Hepatocyte (in vitro differentiated cells): ENCODE data around the gene REX1BD. TPM values are rescaled to one million over a fixed set of nuclear protein-coding genes. Genes with fewer than 3 reads are reported as not detected.

ENCODE experiments used
- DNase-seq: peaks from one replicate; pipeline ENCODE4 v3.0.0-alpha.2; 2016; ENCODE audit warnings: low spot score
- H2AFZ ChIP-seq: fragments of 200-600 bp; sonication (generic); 2 replicates; pipeline ENCODE4 v1.6.0; 2016; ENCODE audit warnings: antibody characterized with exemption, mild to moderate bottlenecking
- H3K27ac ChIP-seq: fragments of 200-600 bp; sonication (generic); 2 replicates; pipeline ENCODE4 v1.5.1; 2016; ENCODE audit warnings: mild to moderate bottlenecking
- H3K27me3 ChIP-seq: fragments of 200-600 bp; sonication (generic); 2 replicates; pipeline ENCODE4 v1.6.1; 2016
- H3K36me3 ChIP-seq: fragments of 200-600 bp; sonication (generic); replicated peaks from 2 replicates; pipeline ENCODE4 v1.5.1; 2016; ENCODE audit warnings: low read depth; ENCODE audit not compliant: insufficient read depth
- H3K4me1 ChIP-seq: fragments of 200-600 bp; sonication (generic); 2 replicates; pipeline ENCODE4 v1.5.1; 2016; ENCODE audit warnings: mild to moderate bottlenecking, moderate library complexity; ENCODE audit not compliant: insufficient read depth
- H3K4me2 ChIP-seq: fragments of 200-600 bp; sonication (generic); 2 replicates; pipeline ENCODE4 v1.6.0; 2016
- H3K4me3 ChIP-seq: fragments of 200-600 bp; sonication (generic); 2 replicates; pipeline ENCODE4 v1.5.1; 2016; ENCODE audit warnings: mild to moderate bottlenecking
- H3K79me2 ChIP-seq: fragments of 200-600 bp; sonication (generic); 2 replicates; pipeline ENCODE4 v1.6.0; 2017; ENCODE audit warnings: mild to moderate bottlenecking
- H3K9me2 ChIP-seq: fragments of 200-600 bp; sonication (generic); replicated peaks from 2 replicates; pipeline ENCODE4 v1.6.0; 2017; ENCODE audit warnings: mild to moderate bottlenecking; ENCODE audit not compliant: insufficient read depth
- H3K9me3 ChIP-seq: fragments of 200-600 bp; sonication (generic); 2 replicates; pipeline ENCODE4 v1.5.1; 2016; ENCODE audit warnings: low read depth, mild to moderate bottlenecking
- H4K20me1 ChIP-seq: fragments of 200-600 bp; sonication (generic); 2 replicates; pipeline ENCODE4 v1.6.0; 2016; ENCODE audit warnings: mild to moderate bottlenecking; ENCODE audit not compliant: insufficient read depth, poor library complexity, severe bottlenecking
- CTCF ChIP-seq: fragments of 200-600 bp; sonication (generic); IDR thresholded peaks from 2 replicates; pipeline ENCODE4 v1.5.1; 2016; ENCODE audit warnings: antibody characterized with exemption, mild to moderate bottlenecking; ENCODE audit not compliant: poor library complexity
- EZH2 ChIP-seq: fragments of 200-600 bp; sonication (generic); IDR thresholded peaks from 2 replicates; pipeline ENCODE4 v1.6.1; 2016; ENCODE audit warnings: antibody characterized with exemption, mild to moderate bottlenecking, borderline replicate concordance
- EZH2phosphoT487 ChIP-seq: fragments of 200-600 bp; sonication (generic); IDR thresholded peaks from one replicate; pipeline ENCODE4 v1.6.1; 2018; ENCODE audit warnings: antibody characterized with exemption, mild to moderate bottlenecking, low read depth, moderate library complexity; ENCODE audit not compliant: unreplicated experiment, severe bottlenecking
- WGBS: methylation state at CpG from one replicate; pipeline ENCODE4 v1.1.6; 2016; ENCODE audit warnings: low lambda C conversion rate; ENCODE audit errors: missing lambda C conversion rate; 5-methylcytosine and 5-hydroxymethylcytosine counted together
- polyA plus RNA-seq: library from polyadenylated mRNA; unstranded; fragments of >200 nt; fragmentation: Nextera tagmentation; extraction: Ambion mirVana; gene quantifications from 2 replicates; pipeline ENCODE4 v1.2.1, GENCODE V29; 2016
- total RNA-seq: library from RNA; depleted of rRNA; stranded (reverse); fragments of >200 nt; gene quantifications from 2 replicates; pipeline ENCODE4 v1.2.3, GENCODE V29; 2014

REX1BD gene
- total and polyA plus RNA-seq, 2 experiments from 2014 or later: 62.6 to 105 TPM

GRCh38 chr19:18608805-18609716, 20.5 kb downstream of the REX1BD start:
- H3K9me3 ChIP-seq: no peaks in the 10 kb centered on the region
- no peak for DNase-seq
- H3K36me3 ChIP-seq: no peaks in the 10 kb centered on the region
- WGBS: 57% methylated on average over 9 of the region's 9 CpGs
- TF ChIP-seq EZH2phosphoT487 (no peak), EZH2 (peak; percentile 19), CTCF (no peak)
- peaks cover 40% of the 10 kb centered on the region for H3K4me1 ChIP-seq
- no peak overlapping the region for H3K27ac ChIP-seq
- no peaks in the 10 kb centered on the region for H4K20me1 ChIP-seq
- no peak overlapping the region for H2AFZ ChIP-seq
- no peak overlapping the region for H3K4me3 ChIP-seq
- H3K27me3 ChIP-seq: peaks cover 90% of the 10 kb centered on the region
- no peak overlapping the region for H3K4me2 ChIP-seq
- no peaks in the 10 kb centered on the region for H3K79me2 ChIP-seq
- H3K9me2 ChIP-seq: no peaks in the 10 kb centered on the region

- peaks cover 90% of the 10 kb centered on the region for H3K27me3 ChIP-seq
- no peaks in the 10 kb centered on the region for H3K9me2 ChIP-seq
- 34% methylated on average over 2 of the region's 2 CpGs for WGBS
- no peak overlapping the region for H2AFZ ChIP-seq
- H4K20me1 ChIP-seq: no peaks in the 10 kb centered on the region
- no peak for DNase-seq
- H3K4me3 ChIP-seq: no peak overlapping the region
- no peak for TF ChIP-seq EZH2
- no peak for TF ChIP-seq EZH2phosphoT487
- no peak for TF ChIP-seq CTCF
- H3K27ac ChIP-seq: no peak overlapping the region
- H3K4me1 ChIP-seq: peaks cover 40% of the 10 kb centered on the region
- no peak overlapping the region for H3K4me2 ChIP-seq
- no peaks in the 10 kb centered on the region for H3K79me2 ChIP-seq
- no peaks in the 10 kb centered on the region for H3K36me3 ChIP-seq
- H3K9me3 ChIP-seq: no peaks in the 10 kb centered on the region
Measured at GRCh38 chr19:18609717-18610051, 21.1 kb downstream of the REX1BD start.

- peak overlapping the region; percentile 92 for H3K4me2 ChIP-seq
- DNase-seq: no peak
Measured at GRCh38 chr19:18610245-18610555, 21.6 kb downstream of the REX1BD start.

More at GRCh38 chr19:18610245-18610555, 21.6 kb downstream of the REX1BD start:
- no peaks in the 10 kb centered on the region for H3K79me2 ChIP-seq
- no peaks in the 10 kb centered on the region for H3K9me3 ChIP-seq
- H3K9me2 ChIP-seq: no peaks in the 10 kb centered on the region
- H3K27ac ChIP-seq: no peak overlapping the region
- 35% methylated on average over 3 of the region's 3 CpGs for WGBS
- peaks cover 90% of the 10 kb centered on the region for H3K27me3 ChIP-seq
- H3K4me3 ChIP-seq: no peak overlapping the region
- H3K36me3 ChIP-seq: no peaks in the 10 kb centered on the region
- no peak for TF ChIP-seq CTCF
- TF ChIP-seq EZH2phosphoT487: no peak
- no peak for TF ChIP-seq EZH2
- H2AFZ ChIP-seq: no peak overlapping the region
- peaks cover 40% of the 10 kb centered on the region for H3K4me1 ChIP-seq
- H4K20me1 ChIP-seq: no peaks in the 10 kb centered on the region
